A549 (cell line): ENCODE data around the gene MYO15B. TPM values are rescaled to one million over a fixed set of nuclear protein-coding genes. Genes with fewer than 3 reads are reported as not detected.

Experiments
- ATAC-seq, 2 experiments: fragments of 200-7000 bp in 1 of 2; fragments of >200 bp in 1 of 2; cut with Nextera tagmentation in 1 of 2; cut with Tn5 transposase in 1 of 2; 3 replicates each; pipeline versions ENCODE4 v1.8.0 to v1.9.1; 2018 to 2020; ENCODE audit warnings: mild to moderate bottlenecking in 1 of 2, moderate library complexity in 1 of 2
- CTCF ChIA-PET: fragments of 300-600 bp; sonication (Branson Sonifier 250); formaldehyde crosslinking; extraction: SDS; loops from one replicate; lab custom pipeline; 2021; ENCODE audit warnings: antibody characterized with exemption, inconsistent platforms; lab: Yijun Ruan, JAX
- POLR2A ChIA-PET: fragments of 350-600 bp; formaldehyde crosslinking; extraction: SDS; loops from one replicate; lab custom pipeline; 2021; ENCODE audit warnings: antibody characterized with exemption, inconsistent platforms; lab: Yijun Ruan, JAX
- DNase-seq, 2 experiments: peaks; one replicate each; pipeline versions ENCODE4 v3.0.0 to v3.0.0-alpha.2; 2011 to 2016; ENCODE audit warnings: low read depth in 1 of 2, low spot score in 1 of 2
- FAIRE-seq: peaks from 2 replicates; lab custom pipeline; 2011; peaks lifted over from hg19 to GRCh38; lab: Jason Lieb, UNC
- H3K27ac ChIP-seq, 2 experiments: fragments of >200 bp; sonication (Bioruptor Twin); formaldehyde crosslinking; 3 replicates each; pipeline ENCODE4 v1.5.1; 2016 to 2017
- H3K4me1 ChIP-seq: fragments of >200 bp; sonication (Bioruptor Twin); formaldehyde crosslinking; 3 replicates; pipeline ENCODE4 v1.6.1; 2016
- H3K4me2 ChIP-seq: fragments of >200 bp; sonication (Bioruptor Twin); formaldehyde crosslinking; 3 replicates; pipeline ENCODE4 v1.6.1; 2016
- H3K4me3 ChIP-seq: fragments of >200 bp; sonication (Bioruptor Twin); formaldehyde crosslinking; 3 replicates; pipeline ENCODE4 v1.5.1; 2016
- H3K9me3 ChIP-seq: fragments of >200 bp; sonication (Bioruptor Twin); formaldehyde crosslinking; 3 replicates; pipeline ENCODE4 v1.6.1; 2016
- BHLHE40 ChIP-seq: IDR thresholded peaks from 2 replicates; pipeline ENCODE4 v1.6.1; 2012; ENCODE audit warnings: low read depth, low read length, inconsistent platforms
- CBX2 ChIP-seq: fragments of 200-600 bp; sonication (generic); IDR thresholded peaks from 2 replicates; pipeline ENCODE4 v1.6.1; 2016; ENCODE audit warnings: low read depth, mild to moderate bottlenecking, borderline replicate concordance
- CBX8 ChIP-seq: fragments of 200-600 bp; sonication (generic); IDR thresholded peaks from 2 replicates; pipeline ENCODE4 v1.6.1; 2016
- CEBPB ChIP-seq, 2 experiments: fragments of >200 bp in 1 of 2; sonication (Bioruptor Twin) in 1 of 2; formaldehyde crosslinking in 1 of 2; IDR thresholded peaks; 2 replicates each; pipeline ENCODE4 v1.6.1; 2012 to 2016
- EHF ChIP-seq: fragments of 250-450 bp; sonication (Bioruptor Pico); IDR thresholded peaks from 2 replicates; pipeline ENCODE4 v1.5.0; 2020; ENCODE audit warnings: mild to moderate bottlenecking
- FOSB ChIP-seq: fragments of 250-450 bp; sonication (Bioruptor Pico); IDR thresholded peaks from 2 replicates; pipeline ENCODE4 v1.5.0; 2020; ENCODE audit warnings: mild to moderate bottlenecking, moderate library complexity
- HES2 ChIP-seq: fragments of >200 bp; sonication (Bioruptor Twin); formaldehyde crosslinking; IDR thresholded peaks from 2 replicates; pipeline ENCODE4 v1.6.1; 2016
- HEYL ChIP-seq: fragments of 250-450 bp; sonication (Bioruptor Pico); IDR thresholded peaks from 2 replicates; pipeline ENCODE4 v1.8.0; 2021; ENCODE audit warnings: mild to moderate bottlenecking, moderate library complexity
- HOXB13 ChIP-seq: fragments of 250-450 bp; sonication (Bioruptor Pico); IDR thresholded peaks from 2 replicates; pipeline ENCODE4 v1.5.0; 2020; ENCODE audit warnings: low read depth, mild to moderate bottlenecking, moderate library complexity
- HOXB5 ChIP-seq: fragments of 250-450 bp; sonication (Bioruptor Pico); IDR thresholded peaks from 2 replicates; pipeline ENCODE4 v1.5.0; 2020; ENCODE audit warnings: mild to moderate bottlenecking, moderate library complexity
- JUN ChIP-seq, 2 experiments: fragments of >200 bp; sonication (Bioruptor Twin); formaldehyde crosslinking; IDR thresholded peaks; 2 replicates in 1 of 2; 3 replicates in 1 of 2; pipeline ENCODE4 v1.6.1; 2016 to 2017
- JUNB ChIP-seq: fragments of >200 bp; sonication (Bioruptor Twin); formaldehyde crosslinking; IDR thresholded peaks from 2 replicates; pipeline ENCODE4 v1.6.1; 2016
- MYC ChIP-seq: IDR thresholded peaks from 2 replicates; pipeline ENCODE4 v1.6.1; 2012; ENCODE audit warnings: mild to moderate bottlenecking, inconsistent platforms, low read length, improper control_type of control experiment, borderline replicate concordance
- NFE2L2 ChIP-seq: fragments of 150-350 bp; conservative IDR thresholded peaks from 2 replicates; pipeline ENCODE4 v1.6.1; 2014; ENCODE audit warnings: low read length
- PBX3 ChIP-seq: IDR thresholded peaks from 2 replicates; pipeline ENCODE4 v1.6.1; 2012
- PHF8 ChIP-seq: fragments of 200-600 bp; sonication (generic); IDR thresholded peaks from 2 replicates; pipeline ENCODE4 v1.6.1; 2016; ENCODE audit warnings: low read depth, mild to moderate bottlenecking, antibody characterized with exemption, moderate library complexity, borderline replicate concordance
- POLR2A ChIP-seq: IDR thresholded peaks from 2 replicates; pipeline ENCODE4 v1.6.1; 2012; ENCODE audit warnings: mild to moderate bottlenecking, low read length
- RCOR1 ChIP-seq: fragments of 150-350 bp; IDR thresholded peaks from 2 replicates; pipeline ENCODE4 v1.6.1; 2014; ENCODE audit warnings: antibody characterized with exemption, low read length, low read depth
- RNF2 ChIP-seq: fragments of 200-600 bp; sonication (generic); IDR thresholded peaks from 2 replicates; pipeline ENCODE4 v1.6.1; 2016; ENCODE audit warnings: low read depth, mild to moderate bottlenecking, antibody characterized with exemption, moderate library complexity, borderline replicate concordance
- SREBF2 ChIP-seq: fragments of 450-650 bp; IDR thresholded peaks from 2 replicates; pipeline ENCODE4 v1.6.1; 2014; ENCODE audit warnings: mild to moderate bottlenecking, moderate library complexity
- TFCP2L1 ChIP-seq: fragments of 250-450 bp; sonication (Bioruptor Pico); IDR thresholded peaks from 2 replicates; pipeline ENCODE4 v1.5.0; 2021; ENCODE audit warnings: mild to moderate bottlenecking
- TP53 ChIP-seq: fragments of 250-450 bp; sonication (Bioruptor Pico); IDR thresholded peaks from 2 replicates; pipeline ENCODE4 v1.5.0; 2021; ENCODE audit warnings: mild to moderate bottlenecking, moderate library complexity
- ZFP36 ChIP-seq: fragments of 450-650 bp; IDR thresholded peaks from 2 replicates; pipeline ENCODE4 v1.6.1; 2014; ENCODE audit warnings: borderline replicate concordance; ENCODE audit not compliant: partially characterized antibody
- WGBS: methylation state at CpG from one replicate; pipeline ENCODE4 v1.1.6; 2017; ENCODE audit errors: missing lambda C conversion rate; 5-methylcytosine and 5-hydroxymethylcytosine counted together
- polyA plus RNA-seq, 4 experiments: library from polyadenylated mRNA; depleted of rRNA in 3 of 4; stranded (reverse); fragments of >200 nt; fragmentation: RNase III in 1 of 4; extraction: RNeasy Plus Mini Kit Qiagen cat#74134 plus additional on column Dnase treatment in 1 of 4; gene quantifications; 2 replicates in 3 of 4; 3 replicates in 1 of 4; pipeline ENCODE4 v1.2.3, GENCODE V29; 2011 to 2017
- TF ChIP-seq, protein P1 (sequence below): IDR thresholded peaks from 2 replicates; pipeline ENCODE4 v1.6.1; 2012; ENCODE audit warnings: low read depth, borderline replicate concordance
- TF ChIP-seq, protein P2 (sequence below): fragments of 250-450 bp; sonication (Bioruptor Pico); IDR thresholded peaks from 2 replicates; pipeline ENCODE4 v1.5.0; 2020; ENCODE audit warnings: low read depth, mild to moderate bottlenecking, moderate library complexity

Gene MYO15B
- polyA plus RNA-seq, 2 of the 4 experiments (the other 2 are of a cell fraction) = 12.4 to 33.9 TPM

GRCh38 chr17:75571197-75571884, 16.3 kb upstream of the MYO15B start:
- CTCF ChIA-PET = interaction anchor here (0.6 to 1.9 kb wide), 10 partner anchors 9 to 119 kb away, joined by 3 to 7 read pairs (median 3); partner anchors contain the start of genes SMIM5 and TSEN54
- Histone ChIP-seq H3K27ac (peak overlapping the region in 1 of 2 experiments; percentile 0; a peak in 1 of 6 replicates), H3K9me3 (no peaks in the 10 kb centered on the region), H3K4me2 (no peak overlapping the region), H3K4me1 (no peaks in the 10 kb centered on the region), H3K4me3 (no peak overlapping the region)
- FAIRE-seq (no peak), DNase-seq (no peak), ATAC-seq (peak in 1 of 2 experiments; percentile 34; a peak in 3 of 6 replicates)
- WGBS = 87% methylated on average over 15 of the region's 15 CpGs
- POLR2A ChIA-PET = interaction anchor here (0.7 kb wide), 1 partner anchor 79 kb away, joined by 5 read pairs; no protein-coding TSS in a partner anchor
- TF ChIP-seq POLR2A = no peak
- TF ChIP-seq SREBF2 = no peak
- TF ChIP-seq FOSB = no peak
- no peak for TF ChIP-seq CBX2
- TF ChIP-seq, protein P1, sequence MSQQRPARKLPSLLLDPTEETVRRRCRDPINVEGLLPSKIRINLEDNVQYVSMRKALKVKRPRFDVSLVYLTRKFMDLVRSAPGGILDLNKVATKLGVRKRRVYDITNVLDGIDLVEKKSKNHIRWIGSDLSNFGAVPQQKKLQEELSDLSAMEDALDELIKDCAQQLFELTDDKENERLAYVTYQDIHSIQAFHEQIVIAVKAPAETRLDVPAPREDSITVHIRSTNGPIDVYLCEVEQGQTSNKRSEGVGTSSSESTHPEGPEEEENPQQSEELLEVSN = no peak
- TF ChIP-seq, all 56 proteins: peak for 0

GRCh38 chr17:75571885-75572215, 15.8 kb upstream of the MYO15B start:
- 93% methylated on average over 16 of the region's 16 CpGs for WGBS
- Histone ChIP-seq H3K4me2 (no peak overlapping the region), H3K4me1 (no peaks in the 10 kb centered on the region), H3K9me3 (no peaks in the 10 kb centered on the region), H3K4me3 (no peak overlapping the region), H3K27ac (no peak overlapping the region)
- DNase-seq (no peak), FAIRE-seq (no peak), ATAC-seq (no peak)
- POLR2A ChIA-PET = no interaction called here
- no peak for TF ChIP-seq TP53
- no peak for TF ChIP-seq HES2
- no peak for TF ChIP-seq JUN (IDR thresholded peaks at IDR 0.05)
- TF ChIP-seq, protein P1 = no peak
- no peak for TF ChIP-seq RCOR1
- no peak for TF ChIP-seq NFE2L2
- TF ChIP-seq TFCP2L1 (CRISPR knock-in tag) = no peak
- CTCF ChIA-PET = interaction anchor here (0.9 to 1.4 kb wide), 3 partner anchors 29 to 61 kb away, joined by 3 to 6 read pairs (median 3); partner anchors contain the start of genes SMIM5 and TSEN54

GRCh38 chr17:75572713-75573539, 14.7 kb upstream of the MYO15B start:
- ATAC-seq (no peak), DNase-seq (no peak), FAIRE-seq (no peak)
- Histone ChIP-seq H3K4me3 (no peak overlapping the region), H3K4me2 (no peak overlapping the region), H3K27ac (no peak overlapping the region), H3K4me1 (no peaks in the 10 kb centered on the region), H3K9me3 (no peaks in the 10 kb centered on the region)
- ChIA-PET POLR2A (no interaction called here), CTCF (interaction anchor here (0.6 to 1.4 kb wide), 4 partner anchors 9 to 60 kb away, joined by 3 to 6 read pairs (median 4); partner anchors contain the start of gene SMIM5)
- TF ChIP-seq NFE2L2 (no peak), JUNB (no peak), HEYL (no peak), PHF8 (no peak), HOXB5 (no peak), JUN (IDR thresholded peaks at IDR 0.05) (no peak)
- WGBS = 92% methylated on average over 32 of the region's 39 CpGs

GRCh38 chr17:75573540-75573957, 14.1 kb upstream of the MYO15B start:
- no peak for FAIRE-seq
- 95% methylated on average over 7 of the region's 16 CpGs for WGBS
- no peaks in the 10 kb centered on the region for H3K4me1 ChIP-seq
- CTCF ChIA-PET = interaction anchor here (0.7 to 0.9 kb wide), 2 partner anchors 15 to 28 kb away, joined by 3 read pairs; no protein-coding TSS in a partner anchor
- no peaks in the 10 kb centered on the region for H3K9me3 ChIP-seq
- DNase-seq = no peak
- POLR2A ChIA-PET = no interaction called here
- no peak overlapping the region for H3K4me2 ChIP-seq
- ATAC-seq = no peak
- no peak overlapping the region for H3K4me3 ChIP-seq
- no peak overlapping the region for H3K27ac ChIP-seq
- no peak for TF ChIP-seq RNF2
- TF ChIP-seq HOXB5 = no peak
- TF ChIP-seq TP53 = no peak
- TF ChIP-seq POLR2A = no peak
- TF ChIP-seq JUN (IDR thresholded peaks at IDR 0.05) = no peak
- TF ChIP-seq BHLHE40 = no peak
- TF ChIP-seq MYC = no peak
- no peak for TF ChIP-seq JUNB
- TF ChIP-seq EHF (CRISPR knock-in tag) = no peak
- no peak for TF ChIP-seq ZFP36
- TF ChIP-seq CEBPB (IDR thresholded peaks at IDR 0.05) = no peak
- TF ChIP-seq CBX8 = no peak
- no peak for TF ChIP-seq PBX3
- TF ChIP-seq HOXB13 (CRISPR knock-in tag) = no peak
- TF ChIP-seq, protein P2, sequence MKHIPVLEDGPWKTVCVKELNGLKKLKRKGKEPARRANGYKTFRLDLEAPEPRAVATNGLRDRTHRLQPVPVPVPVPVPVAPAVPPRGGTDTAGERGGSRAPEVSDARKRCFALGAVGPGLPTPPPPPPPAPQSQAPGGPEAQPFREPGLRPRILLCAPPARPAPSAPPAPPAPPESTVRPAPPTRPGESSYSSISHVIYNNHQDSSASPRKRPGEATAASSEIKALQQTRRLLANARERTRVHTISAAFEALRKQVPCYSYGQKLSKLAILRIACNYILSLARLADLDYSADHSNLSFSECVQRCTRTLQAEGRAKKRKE (CRISPR knock-in tag) = no peak
